AG20443 (cell line): ENCODE measurements around the gene DNAH8.
A peak's percentile ranks its signal among the peaks of the same experiment; 100 is the strongest.

Experiments
- DNase-seq: peaks from one replicate; pipeline ENCODE4 v3.0.0; 2012; ENCODE audit warnings: low spot score, mixed read lengths

DNAH8 gene

DNA sequence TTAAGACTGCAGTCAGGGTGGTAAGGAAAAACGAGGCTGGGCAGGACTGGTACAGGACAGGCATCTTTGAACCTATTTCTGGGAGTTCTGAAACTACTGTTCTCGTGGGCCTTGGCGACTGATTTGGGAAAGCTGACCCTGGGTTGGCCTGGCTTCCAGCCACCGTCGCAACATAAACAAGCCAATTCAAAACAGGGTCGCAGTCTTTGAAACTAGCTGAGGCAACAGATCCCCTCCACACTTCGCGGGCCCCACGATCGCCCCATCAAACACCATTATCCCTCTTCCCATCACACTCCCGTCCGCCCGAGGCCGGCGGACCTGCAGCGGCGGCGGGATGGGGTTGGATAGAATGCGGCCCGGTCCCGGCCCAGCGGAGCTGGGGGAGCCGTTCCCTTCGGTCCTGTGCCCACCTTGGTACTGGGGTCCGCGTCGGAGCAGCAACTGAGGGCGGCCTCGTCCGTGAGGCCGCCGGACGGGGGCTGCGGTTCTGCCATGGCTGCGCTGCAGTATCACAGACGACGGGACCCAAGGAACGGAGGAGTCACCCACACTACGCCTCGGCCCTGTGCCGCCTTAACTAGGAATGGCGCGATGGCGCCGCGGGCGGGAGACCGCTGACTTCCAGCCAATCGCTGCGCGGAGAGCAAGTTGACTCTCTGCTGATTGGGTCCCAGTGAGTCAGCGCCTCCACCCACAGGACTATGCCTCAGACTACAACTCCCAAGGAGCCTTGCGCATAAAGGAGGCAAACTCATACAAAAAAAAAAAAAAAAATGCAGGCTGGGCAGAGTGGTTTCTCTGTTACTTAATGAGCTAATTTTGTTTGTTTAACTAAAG is 12.3 kb upstream of the DNAH8 start, which contains the start of gene GLO1:
Gene GLO1, minus strand, starts transcription at position 588 of the 840 bp plus-strand sequence. Its CDS starts 91 bp downstream, at position 497.
- peak; percentile 99 for DNase-seq

DNA sequence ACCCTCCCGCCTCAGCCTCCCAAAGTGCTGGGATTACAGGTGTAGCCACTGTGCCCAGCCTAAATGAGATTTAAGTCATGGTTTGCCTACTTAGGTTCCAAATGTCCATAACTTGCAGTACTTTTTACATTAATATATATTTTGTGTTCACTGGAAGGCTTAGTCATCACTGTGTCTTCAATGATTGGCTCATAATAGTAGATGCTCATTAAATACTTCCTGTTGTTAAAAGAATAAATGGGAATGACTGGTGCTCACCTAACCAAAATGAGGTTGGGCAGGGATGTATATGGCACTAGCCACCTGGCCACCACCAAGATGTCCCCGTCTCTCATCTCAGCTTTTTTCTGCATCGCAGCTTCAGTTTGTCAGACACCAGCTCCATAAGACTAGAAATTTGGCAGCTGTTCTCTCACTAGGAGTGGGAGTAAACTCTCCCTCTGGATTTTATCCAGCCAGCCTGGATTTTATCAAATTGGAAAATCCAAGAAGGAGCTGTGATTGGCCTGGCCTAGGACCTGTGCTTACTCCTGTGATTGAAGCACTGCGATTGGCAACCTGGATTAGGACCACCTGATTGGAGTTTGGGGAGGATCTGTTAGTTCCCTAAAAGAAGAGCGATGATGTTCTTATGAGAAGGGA is 11.0 kb upstream of the DNAH8 start:
- no peak for DNase-seq

DNA sequence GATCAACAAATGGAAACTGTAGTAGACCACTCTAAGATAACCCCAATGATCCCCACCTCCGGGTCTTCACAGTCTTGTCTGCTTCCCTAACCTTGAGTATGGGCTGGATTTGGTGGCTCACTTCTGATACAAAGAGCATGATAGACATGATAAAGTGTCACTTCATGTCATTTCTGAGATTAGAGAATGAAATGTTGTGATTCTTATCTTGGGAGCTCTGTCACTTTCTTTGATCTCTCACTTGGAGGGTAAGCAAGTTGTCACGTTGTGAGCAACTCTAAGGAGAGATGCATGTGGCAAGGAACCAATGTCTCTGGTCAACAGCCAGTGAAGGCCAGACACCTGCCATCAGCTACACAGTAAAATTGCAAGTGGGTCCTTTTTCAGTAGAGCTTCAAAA is 9.2 kb upstream of the DNAH8 start:
- DNase-seq: no peak

DNA sequence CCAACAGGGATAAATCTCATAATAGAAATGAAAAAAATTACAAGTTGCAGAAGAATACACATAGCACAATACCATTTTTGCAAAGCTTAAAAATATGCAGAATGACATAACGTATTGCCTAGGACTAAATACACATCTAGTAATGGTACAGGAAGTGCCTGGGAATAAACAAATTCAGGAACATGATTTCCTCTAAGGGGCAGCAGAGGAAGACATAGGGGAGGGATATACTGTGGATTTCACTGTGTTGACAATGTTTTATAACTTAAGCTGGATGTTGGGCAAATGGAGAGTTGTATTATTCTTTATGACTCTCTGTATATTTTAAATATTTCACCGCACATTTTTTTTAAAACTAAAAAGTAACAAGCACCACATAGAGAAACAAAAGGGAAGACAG is 6.6 kb upstream of the DNAH8 start:
- no peak for DNase-seq

DNA sequence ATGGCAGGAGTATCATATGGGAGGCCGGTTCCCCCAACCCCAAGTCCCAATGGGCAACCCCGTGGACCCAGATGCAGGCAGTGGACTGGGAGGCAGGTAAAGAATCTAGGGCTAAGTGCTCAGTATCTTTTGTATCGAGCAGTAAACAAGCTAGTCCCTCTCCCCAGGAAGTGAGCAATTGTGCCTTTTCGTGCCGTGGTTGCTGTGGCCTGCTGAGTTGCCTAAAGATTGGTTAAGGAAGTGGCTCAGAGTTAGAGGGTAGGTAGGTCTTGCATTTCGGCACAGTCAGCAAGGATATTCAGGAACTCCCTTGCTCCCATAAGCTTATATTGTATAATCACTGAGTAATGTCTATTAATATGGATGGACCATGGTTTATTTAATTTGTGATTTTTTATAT is 1.3 kb upstream of the DNAH8 start:
- DNase-seq: no peak

DNA sequence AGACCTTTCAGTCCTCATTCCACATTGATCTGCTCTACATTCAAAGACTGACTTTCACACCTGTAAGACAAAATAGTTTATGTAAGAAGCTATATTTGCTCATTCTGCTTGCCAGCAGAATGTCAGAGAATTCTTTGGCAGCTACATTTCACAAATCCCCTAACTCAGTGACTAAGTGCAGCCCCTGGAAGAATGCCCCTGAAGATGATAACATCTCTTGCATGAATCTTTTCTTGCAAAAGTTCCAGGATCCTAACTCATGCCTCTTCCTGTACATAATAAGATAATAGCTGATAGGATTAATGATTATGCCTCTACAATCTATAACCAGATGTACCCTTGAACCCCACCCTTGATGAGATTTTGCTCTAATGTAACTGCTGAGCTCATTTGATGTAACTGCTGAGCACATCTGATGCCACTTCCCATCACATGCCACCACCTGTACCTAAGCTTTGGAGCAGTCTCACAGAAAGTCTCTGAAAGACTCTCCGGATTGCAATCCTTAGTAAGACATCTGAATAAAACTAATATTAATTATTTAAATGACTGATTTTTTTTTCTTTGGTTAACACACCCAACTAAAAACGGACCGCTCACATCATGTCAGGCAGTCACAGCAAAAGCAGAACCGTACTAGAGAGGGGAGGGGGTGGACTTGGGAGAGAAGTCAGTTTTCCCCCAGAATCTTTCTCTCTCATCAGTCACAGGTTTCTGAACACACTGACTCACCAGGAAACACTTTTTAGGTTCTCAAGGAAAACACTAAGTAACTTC is 684 bp upstream of the DNAH8 start:
- DNase-seq: no peak

DNA sequence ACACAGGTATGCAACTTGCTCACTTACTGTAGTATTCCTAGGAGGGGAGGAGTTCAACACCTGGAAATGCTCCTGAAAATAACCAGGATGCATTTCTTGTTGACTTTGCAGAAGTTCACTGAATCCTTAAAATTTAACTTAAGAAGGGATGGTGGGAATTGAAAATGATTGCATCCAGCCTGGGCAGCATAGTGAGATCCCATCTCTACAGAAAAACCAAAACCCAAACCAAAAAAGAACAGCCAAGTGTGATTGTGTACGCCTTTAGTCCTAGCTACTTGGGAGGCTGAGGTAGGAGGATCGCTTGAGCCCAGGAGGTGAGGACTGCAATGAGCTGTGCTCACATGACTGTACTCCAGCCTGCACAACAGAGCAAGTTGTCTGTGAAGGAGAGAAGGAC is 1.7 kb downstream of the DNAH8 start:
- no peak for DNase-seq

DNA sequence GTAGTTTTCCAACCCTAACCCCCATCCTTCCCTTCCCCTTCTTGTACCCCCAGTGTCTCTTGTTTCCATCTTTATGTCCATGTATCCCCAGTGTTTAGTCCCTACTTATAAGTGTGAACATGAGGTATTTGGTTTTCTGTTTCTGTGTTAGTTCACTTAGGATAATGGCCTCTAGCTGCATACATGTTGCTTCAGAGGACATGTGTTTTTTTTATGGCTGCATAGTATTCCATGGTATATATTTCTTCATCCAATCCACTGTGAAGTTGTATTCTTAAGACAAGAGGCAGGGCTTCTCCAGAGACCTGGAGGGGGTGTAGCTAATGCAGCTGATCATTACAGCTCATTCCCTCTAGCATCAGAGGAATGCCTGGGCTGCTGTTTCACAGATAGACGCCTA is 4.2 kb downstream of the DNAH8 start:
- no peak for DNase-seq

DNA sequence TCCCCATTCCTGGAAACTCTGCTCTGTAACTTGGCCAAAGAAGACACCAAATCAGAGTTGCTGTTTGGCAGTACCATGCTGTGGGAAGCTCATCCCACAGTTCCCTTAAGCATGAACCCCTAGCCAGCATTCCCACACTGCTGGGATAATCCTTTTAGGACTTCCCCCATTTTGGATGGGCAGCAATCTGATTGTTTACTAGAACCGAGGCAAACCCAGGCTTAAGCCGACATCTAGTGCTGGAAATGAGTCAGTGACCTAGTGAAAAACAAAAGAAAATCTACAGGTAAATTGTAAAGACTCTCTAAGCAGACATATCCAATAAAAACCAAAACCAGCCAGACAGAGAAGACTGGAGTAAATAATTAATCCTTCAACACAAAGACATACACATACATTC is 5.2 kb downstream of the DNAH8 start:
- DNase-seq: no peak

DNA sequence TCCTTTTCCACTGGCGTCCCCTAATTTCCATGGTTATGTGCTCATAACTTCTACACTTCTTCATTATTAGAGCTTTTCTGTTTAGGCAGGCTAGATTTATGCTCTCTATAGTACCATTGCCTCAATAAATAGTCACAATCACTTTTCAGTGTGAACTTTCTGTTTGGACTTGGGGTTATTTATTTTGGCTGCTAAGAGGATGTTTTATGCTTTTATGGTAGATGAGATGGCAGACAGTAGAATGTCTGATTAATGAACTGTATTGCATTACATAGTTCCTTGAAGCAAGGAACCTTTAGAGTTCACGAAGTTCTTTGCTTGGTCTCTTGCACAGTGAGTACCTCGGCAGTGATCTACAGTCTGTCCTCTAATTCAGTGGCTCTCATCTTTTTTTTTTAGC is 6.9 kb downstream of the DNAH8 start:
- DNase-seq: no peak

DNA sequence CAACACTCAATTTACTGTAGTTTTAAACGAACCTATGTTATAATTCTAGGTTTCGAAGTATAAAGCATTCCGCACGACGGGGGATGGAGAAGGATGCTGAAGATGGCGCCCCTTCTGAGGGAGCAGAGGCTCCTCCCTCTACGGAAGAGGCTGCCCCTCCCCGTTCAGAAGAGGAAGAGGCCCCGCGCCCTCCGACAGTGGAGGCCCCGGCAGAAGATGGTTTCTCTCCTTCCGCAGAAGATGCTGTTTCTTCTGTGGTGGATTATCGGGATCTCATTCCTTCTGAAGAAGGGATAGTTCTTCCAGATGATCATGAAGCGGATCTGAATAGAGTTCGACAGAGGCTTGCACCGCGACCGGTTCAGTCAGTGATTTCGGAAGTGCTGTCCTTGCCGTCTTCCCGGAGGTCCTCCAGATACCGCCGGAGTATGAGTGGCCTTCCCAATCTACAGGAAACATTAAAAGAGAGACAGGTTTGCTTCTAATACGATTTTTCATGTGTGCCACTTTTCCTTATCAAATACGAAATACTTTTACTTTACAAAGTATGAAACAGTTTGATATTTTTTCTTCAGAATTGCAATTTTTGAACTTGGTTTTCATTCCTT is 7.7 kb downstream of the DNAH8 start:
- DNase-seq: no peak

DNA sequence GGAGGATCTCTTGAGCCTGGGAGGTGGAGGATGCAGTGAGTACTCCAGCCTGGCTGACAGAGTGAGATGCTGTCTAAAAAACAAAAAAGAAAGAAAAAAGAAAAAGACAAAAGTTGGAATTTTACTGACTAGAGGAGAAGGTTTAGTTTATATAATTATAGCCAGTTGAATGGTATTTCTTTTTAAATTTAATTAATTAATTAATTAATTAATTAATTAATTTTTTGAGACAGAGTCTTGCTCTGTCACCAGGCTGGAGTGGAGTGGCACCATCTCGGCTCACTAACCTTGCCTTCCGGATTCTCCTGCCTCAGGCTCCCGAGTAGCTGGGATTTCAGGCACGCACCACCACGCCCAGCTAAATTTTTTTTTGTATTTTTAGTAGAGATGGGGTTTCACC is 8.7 kb downstream of the DNAH8 start:
- DNase-seq: no peak

DNA sequence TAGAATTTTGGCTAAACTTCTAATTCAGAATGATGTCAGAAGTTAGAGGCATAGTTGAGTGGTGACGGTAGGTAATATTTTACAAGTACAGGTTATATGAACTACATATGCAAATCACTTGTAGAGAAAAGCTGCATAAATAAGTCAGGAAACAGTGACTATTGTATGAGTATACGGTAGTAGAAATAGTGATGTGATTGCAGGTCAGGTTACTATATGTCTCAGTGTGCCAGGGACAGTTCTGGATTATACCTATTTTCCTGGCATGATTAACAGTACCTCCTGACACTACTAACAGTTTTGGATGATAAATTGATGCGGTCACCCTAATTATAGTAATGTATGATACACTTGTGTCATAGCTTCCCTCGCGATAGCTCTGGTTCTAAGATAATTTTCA is 9.2 kb downstream of the DNAH8 start:
- DNase-seq: no peak

DNA sequence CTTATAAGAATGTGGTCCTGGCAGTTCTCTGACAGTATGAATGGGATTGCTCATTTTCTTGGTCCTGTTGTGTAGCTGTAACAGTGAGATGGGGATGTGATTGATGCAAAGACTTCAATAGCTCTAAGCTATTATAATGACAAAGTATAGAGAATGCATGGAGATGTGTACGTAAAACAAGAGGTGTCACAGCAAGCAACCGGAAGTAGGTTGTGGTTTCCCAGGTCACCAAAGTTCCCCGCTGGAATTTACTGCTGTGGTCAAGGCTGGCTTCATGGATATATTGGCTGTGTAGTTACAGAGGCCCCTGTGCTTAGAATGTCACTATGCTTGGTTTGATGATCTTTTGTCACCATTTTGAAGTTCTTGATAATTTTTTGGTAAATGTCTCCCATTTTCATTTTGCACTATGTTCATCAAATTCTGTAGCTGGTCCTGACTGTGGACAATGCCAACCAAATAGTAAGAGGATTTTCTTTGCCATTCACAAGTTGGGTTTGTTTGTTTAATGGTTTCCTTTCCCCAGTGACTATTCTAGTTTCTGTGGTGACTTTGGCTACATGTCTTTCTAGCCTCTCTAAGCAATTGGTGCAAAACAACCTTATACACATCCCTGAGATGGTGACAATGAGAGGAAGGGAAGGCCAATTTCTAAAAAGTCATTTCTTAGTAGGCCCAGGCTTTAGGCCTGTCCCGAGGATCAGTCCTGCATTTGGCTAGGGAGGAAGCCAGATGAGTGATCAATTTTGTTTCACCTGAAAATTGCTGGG is 10.5 kb downstream of the DNAH8 start:
- DNase-seq: no peak

DNA sequence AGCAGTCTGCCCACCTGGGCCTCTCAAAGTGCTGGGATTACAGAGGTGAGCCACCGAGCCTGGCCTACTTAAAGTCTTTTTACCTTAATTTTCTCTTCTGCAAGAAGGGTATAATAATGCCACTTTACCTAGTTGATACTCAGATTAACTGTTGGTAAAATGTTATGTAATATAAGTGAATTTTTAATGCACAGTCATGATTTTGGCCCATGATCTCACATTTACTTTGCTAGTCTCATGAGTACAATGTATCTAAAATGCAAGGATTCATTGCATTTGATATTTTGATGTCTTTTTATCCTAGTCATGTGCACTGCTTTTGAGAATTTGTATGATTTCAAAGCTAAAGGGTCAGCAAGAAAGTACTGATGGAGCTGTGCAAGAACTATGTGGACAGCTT is 13.1 kb downstream of the DNAH8 start:
- no peak for DNase-seq

DNA sequence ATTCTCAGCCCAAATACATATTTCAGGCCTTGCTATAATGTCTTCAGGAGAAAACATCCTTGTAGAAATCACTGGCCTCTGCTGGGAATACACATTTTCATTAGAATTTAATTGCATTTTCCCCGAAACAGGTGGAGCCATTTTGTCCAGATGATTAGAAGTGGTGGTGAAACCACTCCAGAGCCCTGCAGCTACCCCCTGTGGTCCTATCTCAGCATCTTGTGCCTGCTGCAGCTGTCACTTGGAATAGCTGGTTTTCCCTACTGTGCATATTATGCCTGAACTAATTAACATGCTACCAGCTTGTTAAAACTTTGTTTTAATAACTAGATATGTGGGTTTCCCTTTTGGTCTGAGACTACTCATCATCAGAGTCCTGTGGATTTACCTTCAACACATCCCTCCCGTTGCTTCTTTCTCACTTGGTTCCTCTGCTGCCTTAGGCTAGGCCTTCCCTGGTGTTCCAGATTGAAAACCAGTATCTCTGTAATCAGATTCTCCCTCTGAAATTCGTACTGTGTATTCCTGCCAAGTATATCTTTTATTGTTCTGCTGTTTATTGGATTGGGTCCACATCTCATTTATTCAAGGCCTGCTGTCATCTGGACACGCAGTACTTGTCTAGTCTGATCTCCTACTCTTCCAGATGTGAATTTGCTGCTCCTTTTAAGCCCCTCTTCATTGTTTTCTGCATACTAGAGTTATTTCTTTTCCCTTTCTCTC is 15.2 kb downstream of the DNAH8 start:
- DNase-seq: no peak

DNA sequence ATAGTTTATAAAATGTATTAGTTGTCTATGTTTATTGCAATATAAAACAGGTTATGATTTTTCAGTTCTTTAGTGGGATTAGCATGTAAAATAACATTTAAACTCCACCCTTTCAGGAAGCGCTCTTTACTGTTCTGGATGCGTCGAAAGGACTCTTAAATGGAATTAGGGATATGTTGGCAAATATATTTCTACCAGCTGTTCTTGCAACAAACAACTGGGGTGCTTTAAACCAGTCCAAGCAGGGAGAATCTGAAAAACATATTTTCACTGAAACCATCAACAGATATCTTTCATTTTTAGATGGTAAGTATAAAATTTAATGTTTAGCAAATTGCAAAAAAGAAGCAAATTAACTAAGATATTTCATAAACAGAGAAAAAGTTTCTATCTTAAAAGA is 21.8 kb downstream of the DNAH8 start:
- no peak for DNase-seq

DNA sequence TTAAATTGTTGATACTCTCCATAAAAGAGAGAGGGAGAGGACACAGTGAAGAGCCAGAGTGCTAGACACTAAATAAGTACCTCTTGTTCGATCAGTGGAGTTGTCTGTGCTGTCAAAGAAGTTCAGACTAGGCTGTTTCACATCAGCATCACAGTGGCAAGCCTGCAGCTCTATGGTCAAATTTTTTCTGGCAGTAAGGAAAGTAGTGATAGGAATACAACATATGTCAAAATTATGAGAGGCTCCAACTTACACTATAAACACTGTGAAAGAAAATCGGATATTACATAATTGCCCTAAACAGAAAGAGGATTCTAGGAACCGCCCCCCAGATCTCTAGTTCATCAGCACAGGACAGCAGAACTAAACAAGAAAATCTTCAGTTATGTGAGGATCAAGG is 23.1 kb downstream of the DNAH8 start:
- DNase-seq: no peak

DNA sequence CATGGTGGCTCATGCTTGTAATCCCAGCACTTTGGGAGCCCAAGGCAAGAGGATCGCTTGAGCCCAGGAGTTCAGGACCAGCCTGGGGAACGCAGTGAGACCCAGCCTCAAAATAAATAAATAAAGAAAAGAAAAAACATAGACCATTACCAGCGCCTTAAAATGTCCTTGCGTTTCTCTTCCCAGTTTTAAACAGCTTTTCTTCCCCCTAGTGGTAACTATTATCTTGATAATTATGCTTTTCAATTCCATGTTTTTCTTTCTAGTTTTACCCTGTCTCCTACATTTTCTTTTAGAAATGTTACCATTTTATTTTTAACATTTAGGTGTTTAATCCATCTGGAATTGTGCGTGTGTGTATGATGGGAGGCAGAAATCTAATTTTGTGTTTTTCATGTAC is 24.4 kb downstream of the DNAH8 start:
- DNase-seq: no peak

DNA sequence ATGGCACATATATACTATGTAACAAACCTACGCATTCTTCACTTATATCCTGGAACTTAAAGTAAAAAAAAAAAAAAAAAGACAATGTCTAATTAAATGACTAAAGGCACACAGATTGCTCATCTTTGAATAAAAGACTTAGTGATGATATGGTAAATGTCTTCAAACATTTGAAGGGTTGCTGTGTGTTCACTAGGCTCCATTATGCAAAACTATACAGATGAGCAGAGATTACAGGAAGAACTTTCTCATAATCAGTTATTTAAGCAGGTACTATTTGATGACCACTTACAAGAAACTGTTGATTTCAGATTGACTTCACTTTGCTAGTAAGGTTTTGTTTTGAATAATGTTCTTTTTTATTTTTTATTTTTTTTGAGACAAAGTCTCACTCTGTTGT is 34.4 kb downstream of the DNAH8 start:
- DNase-seq: no peak

DNA sequence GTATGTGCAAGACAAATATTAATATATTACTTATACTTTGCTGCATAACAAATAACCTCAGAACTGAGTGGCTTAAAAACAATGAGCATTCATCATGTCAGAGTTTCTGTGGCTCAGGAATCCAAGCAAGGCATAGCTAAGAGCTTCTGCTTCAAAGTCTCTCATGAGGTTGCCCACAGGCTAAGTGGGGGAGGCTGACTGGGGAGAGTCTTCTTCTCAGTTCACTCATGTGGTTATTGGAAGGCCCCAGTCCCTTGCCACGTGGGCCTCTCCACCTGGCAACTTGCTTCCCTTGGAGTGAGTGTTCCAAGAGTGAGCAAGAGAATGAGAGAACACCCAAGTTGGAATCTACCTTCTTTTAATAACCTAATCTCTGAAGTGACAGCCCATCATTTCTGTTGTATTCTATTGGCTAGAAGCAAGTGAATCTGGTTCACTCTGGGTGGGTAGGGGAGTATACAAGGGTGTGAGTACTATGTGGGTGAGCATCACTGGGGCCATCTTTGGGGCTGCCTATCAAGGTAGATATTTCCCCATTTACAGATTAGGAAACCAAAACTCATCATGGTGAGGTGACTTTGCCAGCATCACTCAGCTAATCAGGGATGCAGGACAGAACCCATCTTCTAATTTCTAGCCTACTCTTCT is 36.0 kb downstream of the DNAH8 start:
- DNase-seq: no peak
